Left lung (tissue), 10 donors: ENCODE results near the gene TYSND1. TPM values are rescaled to one million over a fixed set of nuclear protein-coding genes. Genes with fewer than 3 reads are reported as not detected.

Experiments used
- ATAC-seq: fragments of 200-7000 bp; cut with Tn5 transposase; one replicate; pipeline ENCODE4 v1.9.1; 2020; ENCODE audit warnings: moderate library complexity
- DNase-seq, 4 donors: peaks; one replicate each; pipeline ENCODE4 v3.0.0-alpha.2; 2013 to 2020
- H3K27ac ChIP-seq, 2 donors: fragments of 200-600 bp; sonication (generic) in 1 of 2; one replicate each; pipeline versions ENCODE4 v1.5.0 to v1.8.0; 2020 to 2021
- H3K27me3 ChIP-seq, 2 donors: fragments of 200-600 bp; sonication (generic) in 1 of 2; one replicate each; pipeline versions ENCODE4 v1.5.0 to v1.8.0; 2020 to 2021
- H3K36me3 ChIP-seq, 2 donors: fragments of 200-600 bp; sonication (generic) in 1 of 2; one replicate each; pipeline versions ENCODE4 v1.5.0 to v1.8.0; 2020 to 2021
- H3K4me1 ChIP-seq, 2 donors: fragments of 200-600 bp; one replicate each; pipeline ENCODE4 v1.8.0; 2021
- H3K4me3 ChIP-seq, 2 donors: fragments of 200-600 bp; sonication (generic) in 1 of 2; one replicate each; pipeline versions ENCODE4 v1.5.0 to v1.8.0; 2020 to 2021; ENCODE audit warnings: mild to moderate bottlenecking in 1 of 2
- H3K9me3 ChIP-seq, 2 donors: fragments of 200-600 bp; sonication (generic) in 1 of 2; one replicate each; pipeline versions ENCODE4 v1.5.0 to v1.8.0; 2020 to 2021
- intact Hi-C, 2 donors: fragments of 100-400 bp; cut with DNase I; formaldehyde crosslinking; loops; one replicate each; pipeline versions ENCODE4 v1.11.2 to v1.14.2; 2022
- polyA plus RNA-seq, 6 donors: library from polyadenylated mRNA; unstranded; fragments of 120-200 nt; gene quantifications; one replicate each; pipeline ENCODE4 v1.2.1, GENCODE V29; 2013; ENCODE audit not compliant: insufficient read length in 6 of 6
- total RNA-seq, 2 donors: library from RNA; stranded (reverse); fragmentation: NEBNext Ultra II Directional; extraction: Animal tissue kit (Norgen Biotek cat#: 25700); gene quantifications; one replicate each; pipeline ENCODE4 v1.2.1, GENCODE V29; 2021
- TF ChIP-seq, protein P1 (sequence below), 2 donors: fragments of 200-600 bp; sonication (generic) in 1 of 2; IDR thresholded peaks; one replicate each; pipeline versions ENCODE4 v1.5.0 to v1.8.0; 2021; ENCODE audit warnings: antibody characterized with exemption in 2 of 2
- donor health status: DM: no; HTN: yes; CAD: no.
- donor health status: DM: no; HTN: no; CAD: no.

The TYSND1 gene
- total and polyA plus RNA-seq, 8 donors = 10.2 to 14.5 (median 12.7) TPM

DNA sequence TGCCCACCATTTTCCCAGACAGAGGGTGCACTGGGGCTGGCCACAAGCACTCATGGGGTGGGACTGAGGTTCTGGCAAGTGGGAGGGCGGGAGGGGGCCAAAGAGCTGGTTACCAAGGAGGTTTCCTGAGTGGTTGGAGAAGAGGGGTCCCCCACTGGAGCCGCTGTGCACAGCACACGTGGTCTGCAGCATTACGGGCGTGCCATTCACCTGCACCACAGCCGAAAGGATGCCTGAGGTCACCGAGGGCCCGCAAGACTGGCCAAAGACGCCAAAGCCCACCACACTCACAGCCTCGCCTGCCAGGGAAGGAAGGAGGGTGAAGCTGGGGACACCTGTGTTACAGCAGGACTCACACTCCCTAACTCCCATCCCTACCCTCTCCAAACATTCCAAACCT, 3.9 kb downstream of the TYSND1 start:
- Histone ChIP-seq H3K4me1 (peaks cover 13 to 22% of the 10 kb centered on the region in 2 donors), H3K4me3 (no peak overlapping the region), H3K9me3 (no peaks in the 10 kb centered on the region), H3K36me3 (peaks cover 0 to 5% of the 10 kb centered on the region in 2 donors), H3K27me3 (no peaks in the 10 kb centered on the region), H3K27ac (no peak overlapping the region)
- ATAC-seq (no peak), DNase-seq (no peak)
- TF ChIP-seq, protein P1, sequence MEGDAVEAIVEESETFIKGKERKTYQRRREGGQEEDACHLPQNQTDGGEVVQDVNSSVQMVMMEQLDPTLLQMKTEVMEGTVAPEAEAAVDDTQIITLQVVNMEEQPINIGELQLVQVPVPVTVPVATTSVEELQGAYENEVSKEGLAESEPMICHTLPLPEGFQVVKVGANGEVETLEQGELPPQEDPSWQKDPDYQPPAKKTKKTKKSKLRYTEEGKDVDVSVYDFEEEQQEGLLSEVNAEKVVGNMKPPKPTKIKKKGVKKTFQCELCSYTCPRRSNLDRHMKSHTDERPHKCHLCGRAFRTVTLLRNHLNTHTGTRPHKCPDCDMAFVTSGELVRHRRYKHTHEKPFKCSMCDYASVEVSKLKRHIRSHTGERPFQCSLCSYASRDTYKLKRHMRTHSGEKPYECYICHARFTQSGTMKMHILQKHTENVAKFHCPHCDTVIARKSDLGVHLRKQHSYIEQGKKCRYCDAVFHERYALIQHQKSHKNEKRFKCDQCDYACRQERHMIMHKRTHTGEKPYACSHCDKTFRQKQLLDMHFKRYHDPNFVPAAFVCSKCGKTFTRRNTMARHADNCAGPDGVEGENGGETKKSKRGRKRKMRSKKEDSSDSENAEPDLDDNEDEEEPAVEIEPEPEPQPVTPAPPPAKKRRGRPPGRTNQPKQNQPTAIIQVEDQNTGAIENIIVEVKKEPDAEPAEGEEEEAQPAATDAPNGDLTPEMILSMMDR (IDR thresholded peaks at IDR 0.05) = no peak
- intact Hi-C loops = no loop called here

DNA sequence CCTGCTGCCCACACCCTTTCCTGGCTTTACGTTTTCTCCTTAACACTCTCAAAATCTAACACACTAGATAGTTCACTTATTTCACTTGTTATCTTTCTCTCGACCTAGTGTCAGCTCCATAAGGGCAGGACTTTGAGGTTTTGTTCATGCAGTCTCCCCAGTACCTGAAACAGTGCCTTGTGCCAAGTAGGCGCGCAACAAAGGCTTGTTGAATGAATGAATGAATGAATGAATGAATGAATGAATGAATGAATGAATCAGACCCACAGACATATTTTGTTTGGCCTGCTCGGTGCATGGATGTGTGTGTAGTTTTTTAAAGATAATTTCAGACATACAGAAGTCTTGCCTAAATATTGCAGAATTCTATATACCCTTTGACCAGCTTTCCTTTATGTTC, 6.2 kb downstream of the TYSND1 start:
- DNase-seq = no peak
- Histone ChIP-seq H3K27ac (no peak overlapping the region), H3K4me1 (peaks cover 8 to 10% of the 10 kb centered on the region in 2 donors), H3K9me3 (no peaks in the 10 kb centered on the region), H3K27me3 (no peaks in the 10 kb centered on the region), H3K36me3 (peaks cover 0 to 5% of the 10 kb centered on the region in 2 donors), H3K4me3 (no peak overlapping the region)
- intact Hi-C loops = no loop called here
- ATAC-seq = no peak
- TF ChIP-seq, protein P1 (IDR thresholded peaks at IDR 0.05) = no peak

- ATAC-seq = no peak
- H3K9me3 ChIP-seq = no peaks in the 10 kb centered on the region
Observed at GRCh38 chr10:70139997-70140250, 6.6 kb downstream of the TYSND1 start.

DNA sequence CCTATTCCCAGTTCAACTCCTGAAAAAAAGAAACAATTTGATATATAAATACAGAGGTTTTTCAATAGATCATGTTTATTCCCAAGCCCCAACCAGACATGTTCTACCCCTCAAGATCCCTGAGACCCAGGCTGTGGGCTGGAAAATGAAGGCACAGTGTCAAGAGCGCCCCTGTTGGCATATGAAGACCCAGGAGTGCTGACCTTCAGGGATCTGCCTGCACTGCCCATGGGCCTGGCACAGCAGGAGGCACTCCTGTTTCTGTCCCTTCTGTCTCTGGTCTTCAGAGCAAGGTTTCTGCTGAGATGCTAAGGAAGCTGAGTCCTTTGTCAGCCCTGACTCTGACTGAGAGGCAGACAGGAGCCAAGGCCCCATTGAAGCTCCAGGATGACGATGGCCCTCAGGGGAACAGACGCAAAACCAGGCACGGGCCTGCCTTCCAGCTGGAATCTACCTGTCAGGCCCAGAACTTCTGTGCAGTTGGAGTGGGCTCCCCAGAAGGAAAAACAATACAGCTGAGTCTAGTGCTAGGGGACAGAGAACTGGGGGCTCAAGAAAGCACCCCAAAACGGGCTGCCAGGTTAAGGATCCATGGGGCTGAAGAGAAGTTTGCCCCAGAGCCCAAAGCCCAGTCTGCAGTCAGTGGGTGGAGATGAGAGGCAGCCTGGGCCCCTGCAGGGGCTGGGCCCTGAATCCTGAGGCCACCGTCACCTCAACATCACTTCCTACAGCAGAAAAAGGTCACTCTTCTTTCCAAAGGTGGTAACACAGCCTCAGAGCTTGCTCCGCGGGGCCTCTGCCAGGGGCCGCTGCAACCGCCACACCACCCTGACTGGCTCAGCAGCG, 7.1 kb downstream of the TYSND1 start:
- H3K9me3 ChIP-seq = no peaks in the 10 kb centered on the region
- H3K36me3 ChIP-seq = peaks cover 0 to 5% of the 10 kb centered on the region in 2 donors
- H3K27me3 ChIP-seq = no peaks in the 10 kb centered on the region
- no peak overlapping the region for H3K27ac ChIP-seq
- no peak overlapping the region for H3K4me3 ChIP-seq
- TF ChIP-seq, protein P1 (IDR thresholded peaks at IDR 0.05) = no peak
- intact Hi-C loops = no loop called here
- peaks cover 0 to under 1% of the 10 kb centered on the region in 2 donors for H3K4me1 ChIP-seq
- ATAC-seq = no peak
- no peak for DNase-seq

More at GRCh38 chr10:70139997-70140250, 6.6 kb downstream of the TYSND1 start:
- H3K27me3 ChIP-seq = no peaks in the 10 kb centered on the region
- H3K4me3 ChIP-seq = no peak overlapping the region
- peaks cover 4 to 6% of the 10 kb centered on the region in 2 donors for H3K4me1 ChIP-seq
- DNase-seq = no peak
- peaks cover 0 to 5% of the 10 kb centered on the region in 2 donors for H3K36me3 ChIP-seq
- H3K27ac ChIP-seq = no peak overlapping the region
- intact Hi-C loops = no loop called here
- TF ChIP-seq, protein P1 (IDR thresholded peaks at IDR 0.05) = no peak

- TF ChIP-seq, protein P1 (IDR thresholded peaks at IDR 0.05) = no peak
- DNase-seq = no peak
- intact Hi-C loops = no loop called here
- H3K27ac ChIP-seq = no peak overlapping the region
- H3K36me3 ChIP-seq = peaks cover 0 to 5% of the 10 kb centered on the region in 2 donors
- H3K4me3 ChIP-seq = no peak overlapping the region
- H3K9me3 ChIP-seq = no peaks in the 10 kb centered on the region
- peaks cover 0 to 1% of the 10 kb centered on the region in 2 donors for H3K4me1 ChIP-seq
- no peak for ATAC-seq
- no peaks in the 10 kb centered on the region for H3K27me3 ChIP-seq
Observed at GRCh38 chr10:70137927-70138883, 8.3 kb downstream of the TYSND1 start.
